ENCODE measurements around the gene KRTAP4-12. TPM values are rescaled to one million over a fixed set of nuclear protein-coding genes. Genes with fewer than 3 reads are reported as not detected.
"Not testable (repeated sequence)": the region's sequence is repeated elsewhere in the genome, so short reads cannot be mapped to it uniquely, and the experiment has no call there.

KRTAP4-12 gene
- total and polyA plus RNA-seq, 7 experiments from 2014 or later: not detected

DNA sequence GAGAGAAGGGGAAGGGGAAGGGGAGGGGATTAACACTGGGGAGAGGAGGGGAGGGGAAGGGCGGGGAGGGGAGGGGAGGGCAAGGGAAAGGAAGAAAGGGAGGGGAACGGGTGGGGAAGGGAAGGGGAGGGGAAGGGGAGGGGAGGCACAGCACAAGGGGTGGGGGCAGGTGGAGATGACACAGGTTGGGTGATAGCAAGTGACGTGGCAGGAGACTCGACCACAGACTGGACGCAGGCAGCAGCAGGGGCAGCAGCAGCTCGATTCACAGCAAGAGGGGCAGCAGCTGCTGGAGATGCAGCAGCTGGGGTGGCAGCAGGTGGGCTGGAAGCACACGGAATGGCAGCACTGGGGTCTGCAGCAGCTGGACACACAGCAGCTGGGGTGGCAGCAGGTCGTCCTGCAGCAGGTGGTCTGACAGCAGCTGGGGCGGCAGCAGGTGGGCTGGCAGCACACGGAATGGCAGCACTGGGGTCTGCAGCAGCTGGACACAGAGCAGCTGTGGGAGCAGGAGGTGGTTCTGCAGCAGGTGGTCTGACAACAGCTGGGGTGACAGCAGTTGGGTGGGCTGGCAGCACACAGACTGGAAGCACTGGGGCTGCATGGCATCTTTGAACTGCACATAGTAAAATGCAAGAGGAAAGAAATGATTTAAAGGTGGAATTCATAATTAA lies 22.3 kb downstream of the KRTAP4-12 start, which contains the start of gene KRTAP4-16:
KRTAP4-16 (minus strand) TSS at position 624 of the 674 bp plus-strand sequence; CDS start at position 624, 0 bp downstream.
- intact Hi-C loops (cut with micrococcal nuclease): no loop called here
- Histone ChIP-seq H3K9me3 (ENCODE audit: control insufficient read depth in 2 of 3, low read length in 3 of 3) (no peaks in the 10 kb centered on the region), H3K4me3 (ENCODE audit: low read length) (no peak within 1 kb of the TSS), H3K4me1 (ENCODE audit: control insufficient read depth in 2 of 2, insufficient read depth in 2 of 2, low read length in 2 of 2) (no peaks in the 10 kb centered on the region), H3K27me3 (ENCODE audit: control insufficient read depth in 2 of 2, insufficient read depth in 2 of 2, low read length in 2 of 2) (no peaks in the 10 kb centered on the region), H3K36me3 (ENCODE audit: control insufficient read depth in 2 of 3, insufficient read depth in 3 of 3, low read length in 3 of 3) (no peaks in the 10 kb centered on the region), H3K27ac (ENCODE audit: low read depth, low read length) (no peak within 1 kb of the TSS)
- no peak for ATAC-seq
- CTCF ChIA-PET: no interaction called here
- H3K4me1 Mint-ChIP-seq: peaks cover 0 to 31% (median 15%) of the 10 kb centered on the region in 7 donors
- peak within 1 kb of the TSS in 2 of 9 donors; percentile 7 to 81 for H3K27ac Mint-ChIP-seq
- no peak within 1 kb of the TSS for H3K4me3 Mint-ChIP-seq
- POLR2A ChIA-PET: interaction anchor here (0.6 kb wide), 1 partner anchor 1232 kb away, joined by 3 read pairs; no protein-coding TSS in a partner anchor
- H3K9me3 Mint-ChIP-seq: peaks cover 0 to 3% (median 0%) of the 10 kb centered on the region in 11 donors
- H3K36me3 Mint-ChIP-seq: peaks cover 0 to 5% (median 0%) of the 10 kb centered on the region in 5 donors
- peaks cover 5 to 17% (median 12%) of the 10 kb centered on the region in 5 donors for H3K27me3 Mint-ChIP-seq
- no peak for DNase-seq

DNA sequence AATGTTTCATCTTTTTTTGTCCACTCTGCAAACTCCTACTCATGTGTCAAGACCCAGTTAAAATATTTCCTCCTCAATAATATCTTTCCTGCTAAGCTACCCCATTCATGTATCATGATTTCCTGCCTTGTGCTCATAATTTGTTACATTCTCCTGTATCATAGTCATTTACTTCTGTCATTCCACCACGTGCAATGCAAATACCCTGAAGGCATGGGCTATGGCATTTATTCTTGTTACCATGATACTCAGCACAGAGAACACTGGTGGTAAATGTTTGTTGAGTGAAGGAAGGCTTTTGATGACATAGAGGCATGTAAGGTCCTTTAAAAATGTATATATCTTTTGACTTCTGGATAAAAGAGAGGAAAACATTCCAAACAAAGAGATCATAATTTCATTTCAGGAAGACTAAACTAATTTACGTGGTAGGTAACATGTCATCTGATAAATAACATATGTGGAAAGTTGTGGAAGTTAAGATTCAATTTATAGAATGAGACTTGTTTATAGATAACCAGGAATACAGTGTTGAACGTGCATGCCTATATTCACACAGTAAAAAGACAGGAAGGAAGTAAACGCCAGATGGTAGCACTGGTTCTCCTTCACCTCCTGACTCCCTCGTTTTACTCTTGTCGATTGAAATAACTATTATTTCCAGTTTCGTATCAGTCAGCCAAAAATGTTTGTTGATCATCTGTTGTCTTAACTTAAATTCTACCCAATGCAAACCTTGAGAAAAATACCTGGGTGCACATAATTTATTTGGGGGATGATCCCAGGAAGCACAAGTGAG lies 24.1 kb downstream of the KRTAP4-12 start:
- H3K4me3 ChIP-seq (ENCODE audit: low read length); H3K9me3 Mint-ChIP-seq; CTCF ChIA-PET; H3K36me3 ChIP-seq (ENCODE audit: control insufficient read depth in 2 of 3, insufficient read depth in 3 of 3, low read length in 3 of 3); H3K36me3 Mint-ChIP-seq; H3K27me3 ChIP-seq (ENCODE audit: control insufficient read depth in 2 of 2, insufficient read depth in 2 of 2, low read length in 2 of 2); H3K9me3 ChIP-seq (ENCODE audit: control insufficient read depth in 2 of 3, low read length in 3 of 3); POLR2A ChIA-PET; H3K27ac ChIP-seq (ENCODE audit: low read depth, low read length); H3K4me1 ChIP-seq (ENCODE audit: control insufficient read depth in 2 of 2, insufficient read depth in 2 of 2, low read length in 2 of 2): not testable (repeated sequence)
- ATAC-seq: peak; percentile 44
- intact Hi-C loops (cut with micrococcal nuclease): loop anchor here in 1 of 2 donors (1.0 kb wide), 2 partner anchors 222 to 449 kb away; no protein-coding TSS in a partner anchor
- peaks cover 9 to 15% (median 11%) of the 10 kb centered on the region in 5 donors for H3K27me3 Mint-ChIP-seq
- peak in 1 of 9 donors; percentile 7 for DNase-seq
- peak overlapping the region in 2 of 9 donors; percentile 23 to 70 for H3K27ac Mint-ChIP-seq
- H3K4me1 Mint-ChIP-seq: peaks cover 0 to 31% (median 15%) of the 10 kb centered on the region in 7 donors
- peak overlapping the region in 5 of 10 donors; percentile 2 to 56 (median 39) for H3K4me3 Mint-ChIP-seq

DNA sequence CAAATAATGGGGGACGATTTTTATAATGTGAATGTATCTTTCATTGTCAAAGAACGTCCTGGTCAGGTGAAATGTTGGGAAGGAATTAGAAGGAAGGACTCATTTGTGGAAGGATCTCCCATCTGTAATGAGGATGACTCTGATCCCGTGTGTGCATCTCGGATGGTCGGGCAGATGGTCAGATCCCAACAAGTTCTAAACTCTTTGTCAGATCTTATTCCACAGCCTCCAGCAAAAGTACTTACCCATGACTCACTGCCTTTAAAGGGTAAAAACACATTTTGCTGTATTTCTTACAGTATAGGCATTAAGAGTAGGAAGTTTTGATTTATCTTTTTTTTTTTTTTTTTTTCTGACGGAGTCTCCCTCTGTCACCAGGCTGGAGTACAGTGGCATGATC lies 25.5 kb downstream of the KRTAP4-12 start:
- Mint-ChIP-seq H3K9me3 (peaks cover 0 to 3% (median 0%) of the 10 kb centered on the region in 11 donors), H3K27me3 (peaks cover 10 to 15% (median 11%) of the 10 kb centered on the region in 5 donors), H3K4me3 (no peak overlapping the region), H3K4me1 (peaks cover 0 to 27% (median 15%) of the 10 kb centered on the region in 7 donors), H3K36me3 (peaks cover 0 to 5% (median 0%) of the 10 kb centered on the region in 5 donors), H3K27ac (no peak overlapping the region)
- no peaks in the 10 kb centered on the region for H3K4me1 ChIP-seq (ENCODE audit: control insufficient read depth in 2 of 2, insufficient read depth in 2 of 2, low read length in 2 of 2)
- DNase-seq: no peak
- intact Hi-C loops (cut with micrococcal nuclease): no loop called here
- no peaks in the 10 kb centered on the region for H3K9me3 ChIP-seq (ENCODE audit: control insufficient read depth in 2 of 3, low read length in 3 of 3)
- no peak overlapping the region for H3K27ac ChIP-seq (ENCODE audit: low read depth, low read length)
- POLR2A ChIA-PET: no interaction called here
- no peak overlapping the region for H3K4me3 ChIP-seq (ENCODE audit: low read length)
- H3K27me3 ChIP-seq (ENCODE audit: control insufficient read depth in 2 of 2, insufficient read depth in 2 of 2, low read length in 2 of 2): no peaks in the 10 kb centered on the region
- ATAC-seq: no peak
- CTCF ChIA-PET: interaction anchor here (0.7 kb wide), 1 partner anchor 95 kb away, joined by 4 read pairs; no protein-coding TSS in a partner anchor
- H3K36me3 ChIP-seq (ENCODE audit: control insufficient read depth in 2 of 3, insufficient read depth in 3 of 3, low read length in 3 of 3): no peaks in the 10 kb centered on the region

DNA sequence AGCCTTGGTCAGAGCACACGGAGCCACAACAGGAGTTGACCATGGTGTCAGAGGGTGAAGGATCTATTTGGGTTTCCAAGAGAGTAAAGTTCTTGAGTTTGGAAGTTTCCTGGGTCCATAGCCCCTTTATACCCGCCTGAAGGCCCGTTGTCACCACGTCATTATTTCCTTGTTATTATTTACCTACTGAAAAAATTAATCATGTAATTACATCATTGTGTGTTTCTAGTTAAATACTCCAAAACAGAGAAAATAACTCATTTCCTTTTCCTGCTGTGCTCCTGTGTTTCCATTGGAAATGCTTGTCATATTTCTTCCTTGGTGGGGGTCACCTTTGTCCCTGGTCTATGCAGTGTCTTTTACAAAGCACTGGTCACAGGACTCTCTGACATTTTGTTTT lies 25.9 kb downstream of the KRTAP4-12 start, which contains the start of gene KRTAP4-8:
KRTAP4-8 (minus strand) TSS at position 101 of the 400 bp plus-strand sequence; CDS start at position 43, 58 bp downstream.
- intact Hi-C loops (cut with micrococcal nuclease): no loop called here
- ChIA-PET CTCF (no interaction called here), POLR2A (no interaction called here)
- Histone ChIP-seq H3K9me3 (ENCODE audit: control insufficient read depth in 2 of 3, low read length in 3 of 3) (no peaks in the 10 kb centered on the region), H3K4me3 (ENCODE audit: low read length) (no peak within 1 kb of the TSS), H3K27me3 (ENCODE audit: control insufficient read depth in 2 of 2, insufficient read depth in 2 of 2, low read length in 2 of 2) (no peaks in the 10 kb centered on the region), H3K4me1 (ENCODE audit: control insufficient read depth in 2 of 2, insufficient read depth in 2 of 2, low read length in 2 of 2) (no peaks in the 10 kb centered on the region), H3K27ac (ENCODE audit: low read depth, low read length) (no peak within 1 kb of the TSS), H3K36me3 (ENCODE audit: control insufficient read depth in 2 of 3, insufficient read depth in 3 of 3, low read length in 3 of 3) (no peaks in the 10 kb centered on the region)
- ATAC-seq (no peak), DNase-seq (no peak)
- peaks cover 0 to 5% (median 0%) of the 10 kb centered on the region in 5 donors for H3K36me3 Mint-ChIP-seq
- H3K27ac Mint-ChIP-seq: no peak within 1 kb of the TSS
- no peak within 1 kb of the TSS for H3K4me3 Mint-ChIP-seq
- peaks cover 10 to 15% (median 11%) of the 10 kb centered on the region in 5 donors for H3K27me3 Mint-ChIP-seq
- peaks cover 0 to 26% (median 15%) of the 10 kb centered on the region in 7 donors for H3K4me1 Mint-ChIP-seq
- H3K9me3 Mint-ChIP-seq: peaks cover 0 to 4% (median 0%) of the 10 kb centered on the region in 11 donors

DNA sequence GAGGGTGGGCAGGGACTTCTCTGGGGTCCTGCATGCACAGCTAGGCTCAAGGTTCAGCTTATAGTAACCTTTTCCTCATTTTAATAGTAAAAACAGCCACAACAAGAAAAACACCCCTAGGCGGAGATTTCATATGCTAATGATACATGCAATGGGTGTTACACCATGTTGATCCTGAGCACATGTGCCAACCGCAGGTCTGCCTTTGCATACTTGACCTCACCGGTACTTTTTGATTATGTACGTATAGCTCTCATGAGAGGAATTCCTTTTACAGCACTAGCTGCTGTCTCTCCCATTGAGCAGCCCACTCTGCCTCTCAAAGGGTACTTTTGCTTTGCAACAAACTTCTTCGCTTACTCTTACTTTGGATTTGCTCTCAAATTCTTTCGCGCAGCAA lies 27.9 kb downstream of the KRTAP4-12 start:
- H3K4me1 ChIP-seq (ENCODE audit: control insufficient read depth in 2 of 2, insufficient read depth in 2 of 2, low read length in 2 of 2): no peaks in the 10 kb centered on the region
- no peak for ATAC-seq
- POLR2A ChIA-PET: no interaction called here

DNA sequence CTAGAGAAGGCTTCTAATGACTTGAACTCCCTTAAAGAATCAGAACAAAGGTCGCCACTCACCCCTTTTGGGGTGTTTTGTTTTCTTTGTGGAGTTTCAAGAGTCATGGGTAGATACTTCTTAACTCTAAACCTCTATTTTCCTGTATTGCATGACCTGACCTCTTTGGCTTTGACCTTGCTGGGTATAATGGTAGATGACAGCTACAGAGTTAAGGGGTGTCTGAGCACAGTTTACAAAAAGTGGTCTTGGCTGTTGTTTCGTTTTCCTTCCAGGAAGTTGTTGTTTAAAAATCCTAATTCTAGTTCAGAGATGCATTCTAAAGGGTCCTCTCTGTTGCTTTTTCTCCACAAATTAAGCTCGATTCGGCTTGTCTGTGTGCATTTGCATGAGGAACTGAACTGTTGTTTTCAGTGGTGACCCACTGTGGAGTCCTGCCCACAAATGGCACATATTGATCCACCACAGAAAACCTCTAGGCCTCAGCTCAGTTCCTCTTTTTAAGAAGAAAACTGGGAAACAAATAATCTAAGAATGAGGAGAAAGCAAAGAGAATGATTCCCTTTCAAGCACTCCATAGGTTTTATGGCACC lies 35.1 kb downstream of the KRTAP4-12 start:
- ATAC-seq; H3K27ac ChIP-seq (ENCODE audit: low read depth, low read length); intact Hi-C loops (cut with micrococcal nuclease); H3K4me3 Mint-ChIP-seq; CTCF ChIA-PET; H3K4me1 ChIP-seq (ENCODE audit: control insufficient read depth in 2 of 2, insufficient read depth in 2 of 2, low read length in 2 of 2); H3K4me3 ChIP-seq (ENCODE audit: low read length); DNase-seq; POLR2A ChIA-PET; H3K9me3 Mint-ChIP-seq; H3K27ac Mint-ChIP-seq; H3K36me3 ChIP-seq (ENCODE audit: control insufficient read depth in 2 of 3, insufficient read depth in 3 of 3, low read length in 3 of 3); H3K4me1 Mint-ChIP-seq; H3K9me3 ChIP-seq (ENCODE audit: control insufficient read depth in 2 of 3, low read length in 3 of 3); H3K36me3 Mint-ChIP-seq; H3K27me3 ChIP-seq (ENCODE audit: control insufficient read depth in 2 of 2, insufficient read depth in 2 of 2, low read length in 2 of 2): not testable (repeated sequence)
- H3K27me3 Mint-ChIP-seq: peaks cover 0 to 16% (median 6%) of the 10 kb centered on the region in 5 donors

More for the DNA sequence above, 27.9 kb downstream of the KRTAP4-12 start:
- H3K4me3 Mint-ChIP-seq: no peak overlapping the region
- no peak overlapping the region for H3K27ac ChIP-seq (ENCODE audit: low read depth, low read length)
- H3K36me3 Mint-ChIP-seq: peaks cover 0 to 5% (median 0%) of the 10 kb centered on the region in 5 donors
- H3K36me3 ChIP-seq (ENCODE audit: control insufficient read depth in 2 of 3, insufficient read depth in 3 of 3, low read length in 3 of 3): no peaks in the 10 kb centered on the region
- no peaks in the 10 kb centered on the region for H3K9me3 ChIP-seq (ENCODE audit: control insufficient read depth in 2 of 3, low read length in 3 of 3)
- peaks cover 0 to 8% (median 0%) of the 10 kb centered on the region in 11 donors for H3K9me3 Mint-ChIP-seq
- CTCF ChIA-PET: interaction anchor here (0.6 kb wide), 1 partner anchor 94 kb away, joined by 6 read pairs; no protein-coding TSS in a partner anchor
- no peaks in the 10 kb centered on the region for H3K27me3 ChIP-seq (ENCODE audit: control insufficient read depth in 2 of 2, insufficient read depth in 2 of 2, low read length in 2 of 2)
- no peak overlapping the region for H3K27ac Mint-ChIP-seq
- intact Hi-C loops (cut with micrococcal nuclease): no loop called here
- H3K4me1 Mint-ChIP-seq: peaks cover 0 to 20% (median 15%) of the 10 kb centered on the region in 7 donors
- H3K4me3 ChIP-seq (ENCODE audit: low read length): no peak overlapping the region
- peaks cover 10 to 15% (median 11%) of the 10 kb centered on the region in 5 donors for H3K27me3 Mint-ChIP-seq
- no peak for DNase-seq
